HL-60 (cell line): ENCODE measurements around the gene ZNF76.

Source experiments
- POLR2AphosphoS5 ChIP-seq: IDR thresholded peaks from 2 replicates; pipeline ENCODE4 v1.6.1; 2012; ENCODE audit warnings: low read depth
- TF ChIP-seq, protein P1 (sequence below): IDR thresholded peaks from 2 replicates; pipeline ENCODE4 v1.6.1; 2012; ENCODE audit warnings: low read depth; ENCODE audit not compliant: insufficient replicate concordance
- TF ChIP-seq, protein P2 (sequence below): IDR thresholded peaks from one replicate; pipeline ENCODE4 v1.5.1; 2011; ENCODE audit warnings: low read length, control low read depth, inconsistent platforms; ENCODE audit not compliant: insufficient read depth

- TF ChIP-seq, protein P1, sequence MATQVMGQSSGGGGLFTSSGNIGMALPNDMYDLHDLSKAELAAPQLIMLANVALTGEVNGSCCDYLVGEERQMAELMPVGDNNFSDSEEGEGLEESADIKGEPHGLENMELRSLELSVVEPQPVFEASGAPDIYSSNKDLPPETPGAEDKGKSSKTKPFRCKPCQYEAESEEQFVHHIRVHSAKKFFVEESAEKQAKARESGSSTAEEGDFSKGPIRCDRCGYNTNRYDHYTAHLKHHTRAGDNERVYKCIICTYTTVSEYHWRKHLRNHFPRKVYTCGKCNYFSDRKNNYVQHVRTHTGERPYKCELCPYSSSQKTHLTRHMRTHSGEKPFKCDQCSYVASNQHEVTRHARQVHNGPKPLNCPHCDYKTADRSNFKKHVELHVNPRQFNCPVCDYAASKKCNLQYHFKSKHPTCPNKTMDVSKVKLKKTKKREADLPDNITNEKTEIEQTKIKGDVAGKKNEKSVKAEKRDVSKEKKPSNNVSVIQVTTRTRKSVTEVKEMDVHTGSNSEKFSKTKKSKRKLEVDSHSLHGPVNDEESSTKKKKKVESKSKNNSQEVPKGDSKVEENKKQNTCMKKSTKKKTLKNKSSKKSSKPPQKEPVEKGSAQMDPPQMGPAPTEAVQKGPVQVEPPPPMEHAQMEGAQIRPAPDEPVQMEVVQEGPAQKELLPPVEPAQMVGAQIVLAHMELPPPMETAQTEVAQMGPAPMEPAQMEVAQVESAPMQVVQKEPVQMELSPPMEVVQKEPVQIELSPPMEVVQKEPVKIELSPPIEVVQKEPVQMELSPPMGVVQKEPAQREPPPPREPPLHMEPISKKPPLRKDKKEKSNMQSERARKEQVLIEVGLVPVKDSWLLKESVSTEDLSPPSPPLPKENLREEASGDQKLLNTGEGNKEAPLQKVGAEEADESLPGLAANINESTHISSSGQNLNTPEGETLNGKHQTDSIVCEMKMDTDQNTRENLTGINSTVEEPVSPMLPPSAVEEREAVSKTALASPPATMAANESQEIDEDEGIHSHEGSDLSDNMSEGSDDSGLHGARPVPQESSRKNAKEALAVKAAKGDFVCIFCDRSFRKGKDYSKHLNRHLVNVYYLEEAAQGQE = no peak
- TF ChIP-seq, protein P2, sequence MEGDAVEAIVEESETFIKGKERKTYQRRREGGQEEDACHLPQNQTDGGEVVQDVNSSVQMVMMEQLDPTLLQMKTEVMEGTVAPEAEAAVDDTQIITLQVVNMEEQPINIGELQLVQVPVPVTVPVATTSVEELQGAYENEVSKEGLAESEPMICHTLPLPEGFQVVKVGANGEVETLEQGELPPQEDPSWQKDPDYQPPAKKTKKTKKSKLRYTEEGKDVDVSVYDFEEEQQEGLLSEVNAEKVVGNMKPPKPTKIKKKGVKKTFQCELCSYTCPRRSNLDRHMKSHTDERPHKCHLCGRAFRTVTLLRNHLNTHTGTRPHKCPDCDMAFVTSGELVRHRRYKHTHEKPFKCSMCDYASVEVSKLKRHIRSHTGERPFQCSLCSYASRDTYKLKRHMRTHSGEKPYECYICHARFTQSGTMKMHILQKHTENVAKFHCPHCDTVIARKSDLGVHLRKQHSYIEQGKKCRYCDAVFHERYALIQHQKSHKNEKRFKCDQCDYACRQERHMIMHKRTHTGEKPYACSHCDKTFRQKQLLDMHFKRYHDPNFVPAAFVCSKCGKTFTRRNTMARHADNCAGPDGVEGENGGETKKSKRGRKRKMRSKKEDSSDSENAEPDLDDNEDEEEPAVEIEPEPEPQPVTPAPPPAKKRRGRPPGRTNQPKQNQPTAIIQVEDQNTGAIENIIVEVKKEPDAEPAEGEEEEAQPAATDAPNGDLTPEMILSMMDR = no peak
- TF ChIP-seq POLR2AphosphoS5 = no peak
Observed at GRCh38 chr6:35328108-35328723, 68.7 kb downstream of the ZNF76 start.
